GM19372 (cell line): ENCODE measurements around the gene VWA8.
"Not testable (repeated sequence)": the region's sequence is repeated elsewhere in the genome, so short reads cannot be mapped to it uniquely, and the experiment has no call there.

Experiments used
- ATAC-seq: cut with Tn5 transposase; IDR thresholded peaks from one replicate; pipeline ENCODE4 v1.9.1; 2021; ENCODE audit warnings: mild to moderate bottlenecking, low read depth, moderate library complexity; ENCODE audit not compliant: unreplicated experiment

VWA8 gene

DNA sequence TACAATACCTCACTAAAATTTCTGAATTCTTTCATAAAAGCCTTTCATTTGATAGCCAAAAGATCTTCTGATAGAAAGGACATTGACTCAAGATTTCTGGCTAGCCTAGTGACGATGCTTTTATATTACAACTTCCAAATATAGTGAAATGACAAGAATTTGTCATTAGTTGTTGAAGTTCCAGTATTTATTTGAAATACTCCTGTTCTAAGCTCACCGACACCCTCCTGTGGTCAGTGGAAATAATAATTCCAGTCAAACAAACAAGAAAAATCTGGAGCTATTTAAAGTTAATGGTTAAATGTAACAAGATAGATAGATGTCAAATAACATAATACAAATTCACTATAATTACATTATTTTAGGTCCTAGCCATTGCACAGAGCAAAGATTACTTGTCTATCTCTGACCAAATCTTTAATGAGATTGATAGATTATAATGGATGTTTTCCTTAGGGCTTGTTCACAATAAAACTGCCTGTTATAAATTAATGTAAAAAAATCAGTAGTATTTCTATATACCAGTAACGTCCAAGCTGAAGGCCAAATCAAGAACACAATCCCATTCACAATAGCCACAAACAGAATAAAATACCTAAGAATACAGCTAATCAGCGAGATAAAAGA is 308.1 kb downstream of the VWA8 start:
- ATAC-seq = no peak

DNA sequence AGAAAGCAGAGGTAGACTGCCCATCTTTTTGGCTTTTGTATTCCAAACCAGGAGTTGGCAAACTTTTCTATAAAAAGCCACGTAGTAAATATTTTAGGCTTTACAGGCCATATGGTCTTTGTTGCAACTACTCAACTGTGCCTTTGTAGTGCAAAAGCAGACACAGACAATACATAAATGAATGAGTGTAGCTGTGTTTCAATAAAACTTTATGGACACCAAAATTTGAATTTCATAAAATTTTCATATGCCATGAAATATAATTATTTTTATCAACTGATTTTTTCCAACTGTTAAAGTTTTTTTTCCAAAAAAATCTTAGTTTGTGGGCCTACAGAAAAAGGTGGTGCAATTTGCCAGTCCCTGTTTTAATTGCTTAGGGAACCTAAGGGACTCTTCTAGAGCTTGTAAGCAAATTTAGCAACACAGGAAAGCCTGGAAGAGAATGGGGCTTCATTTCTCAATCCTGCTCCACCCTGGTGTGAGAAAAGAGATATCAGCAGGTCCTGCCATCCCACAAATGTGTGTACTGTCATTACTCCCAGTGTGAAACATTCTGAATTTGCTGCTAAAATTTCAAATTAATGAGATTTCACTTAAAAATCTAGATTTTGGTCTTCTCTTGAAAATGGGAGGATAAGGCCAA is 309.4 kb downstream of the VWA8 start:
- no peak for ATAC-seq

DNA sequence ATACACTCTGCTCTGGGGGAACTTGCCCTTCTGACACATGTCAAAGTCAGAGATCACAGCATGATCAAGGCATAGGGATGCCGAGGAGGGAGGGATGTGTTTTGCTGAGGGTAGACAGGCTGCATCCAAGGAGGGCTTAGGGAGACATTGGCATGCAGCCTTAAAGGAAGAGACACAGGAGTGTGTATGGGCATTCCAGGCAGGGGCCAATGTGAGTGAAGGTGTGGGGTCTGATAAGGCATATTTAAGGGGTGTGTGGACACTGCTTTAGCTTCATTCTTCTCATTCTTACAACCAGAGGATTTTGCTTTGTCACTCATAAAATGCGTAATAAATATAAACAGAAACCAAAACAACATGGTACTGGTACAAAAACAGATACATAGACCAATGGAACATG is 310.2 kb downstream of the VWA8 start:
- no peak for ATAC-seq

DNA sequence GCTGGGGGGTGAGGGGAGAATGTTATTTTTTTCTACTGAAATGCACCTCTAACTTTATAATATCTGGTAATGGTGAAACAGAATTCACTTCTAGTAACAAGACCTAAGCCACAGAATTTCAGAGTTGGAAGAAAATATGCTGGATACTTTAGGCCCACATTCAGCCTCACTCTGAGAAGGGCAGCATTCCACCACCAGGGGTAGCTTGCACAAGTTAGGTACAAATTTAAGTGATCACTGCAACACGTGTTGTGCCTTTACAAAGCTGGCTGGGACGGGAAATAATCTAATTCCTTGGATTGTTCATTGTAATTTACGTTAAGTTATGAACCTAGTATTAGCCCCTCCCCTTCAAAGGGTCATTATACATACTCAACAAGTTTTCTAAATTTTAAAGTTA is 311.2 kb downstream of the VWA8 start:
- no peak for ATAC-seq

DNA sequence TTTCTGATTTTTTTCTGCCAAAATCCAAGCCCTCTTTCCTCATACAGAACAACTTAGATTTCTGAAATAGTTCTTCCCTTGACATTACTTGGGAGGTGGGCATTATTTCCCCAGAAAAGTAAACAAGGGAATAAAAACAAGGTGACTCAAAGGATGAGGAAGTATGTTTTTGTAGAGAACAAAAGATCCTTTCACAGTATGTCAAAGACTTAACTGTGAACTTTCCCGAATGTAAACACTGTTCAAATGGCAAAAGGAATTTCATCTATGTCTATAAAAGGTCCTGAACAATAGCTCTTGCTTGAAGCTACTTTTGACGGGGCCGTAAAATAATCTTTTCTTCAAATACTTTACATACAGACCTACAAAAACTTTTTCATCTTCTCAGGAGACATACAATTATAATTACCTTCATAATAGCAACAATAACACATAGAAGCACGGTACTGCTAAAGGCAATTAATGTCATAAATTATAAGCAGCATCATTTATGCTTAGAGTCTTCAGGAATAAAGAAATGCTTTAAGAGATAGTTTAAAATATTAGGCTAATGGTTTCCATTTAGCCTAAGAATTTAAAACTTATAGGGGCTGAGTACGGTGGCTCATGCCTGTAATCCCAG is 312.5 kb downstream of the VWA8 start:
- no peak for ATAC-seq

DNA sequence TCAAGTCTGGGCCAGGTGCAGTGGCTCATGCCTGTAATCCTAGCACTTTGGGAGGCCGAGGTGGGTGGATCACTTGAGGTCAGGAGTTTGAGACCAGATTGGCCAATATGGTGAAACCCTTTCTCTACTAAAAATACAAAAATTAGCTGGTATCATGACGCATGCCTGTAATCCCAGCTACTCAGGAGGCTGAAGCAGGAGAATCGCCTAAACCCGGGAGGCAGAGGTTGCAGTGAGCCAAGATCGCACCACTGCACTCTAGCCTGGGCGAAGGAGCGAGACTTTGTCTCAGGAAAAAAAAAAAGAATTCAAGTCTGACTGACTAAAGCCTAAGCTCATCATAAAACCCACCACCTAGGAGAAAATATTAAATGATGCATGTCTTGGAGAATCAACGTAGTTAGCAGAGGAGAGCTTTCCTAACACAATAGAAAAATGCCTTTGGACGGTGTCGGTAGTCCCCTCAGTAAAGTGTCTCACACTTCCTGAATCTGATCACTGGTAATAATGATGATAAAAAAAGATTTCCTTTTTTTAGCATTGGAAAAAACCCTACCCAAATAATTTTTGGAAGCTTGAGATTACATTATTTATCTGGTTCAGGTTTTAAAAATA is 313.1 kb downstream of the VWA8 start:
- not testable (repeated sequence) for ATAC-seq

DNA sequence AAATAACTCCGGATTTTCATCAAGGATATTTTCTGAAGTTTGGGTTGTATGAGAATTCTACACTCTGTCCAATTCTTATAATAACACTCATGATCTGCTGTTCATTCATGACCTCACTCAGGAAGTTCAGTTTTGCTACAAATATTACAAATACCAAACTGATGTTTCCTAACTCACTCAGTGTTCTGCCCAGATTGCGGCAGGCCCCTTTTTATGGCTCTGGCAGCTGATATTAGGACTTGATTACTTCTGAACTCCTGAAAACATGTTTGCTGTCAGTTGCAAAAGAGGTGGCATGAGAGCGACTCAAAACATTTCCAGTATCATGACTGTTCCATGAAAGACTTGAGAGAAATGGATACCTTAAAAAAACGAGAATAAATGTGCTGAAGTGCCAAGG is 315.6 kb downstream of the VWA8 start:
- no peak for ATAC-seq

DNA sequence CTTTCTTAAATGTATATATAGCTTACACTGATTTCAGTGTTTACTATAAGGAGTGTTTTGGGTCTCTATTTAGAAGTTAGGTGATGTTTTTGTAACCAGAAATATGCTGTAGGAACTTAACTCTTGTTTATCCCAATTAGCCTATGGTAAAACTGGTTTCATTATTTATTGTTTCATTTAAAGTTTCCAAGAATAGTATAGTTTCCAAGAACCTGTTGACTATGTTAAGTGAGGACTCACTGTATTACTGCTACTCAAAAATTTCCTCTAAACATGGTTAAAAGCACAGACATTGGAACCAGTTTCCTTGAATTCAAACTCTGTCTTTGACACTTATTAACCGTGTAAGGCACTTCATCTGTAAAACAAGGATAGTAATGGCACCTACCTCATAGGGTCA is 316.2 kb downstream of the VWA8 start:
- no peak for ATAC-seq

DNA sequence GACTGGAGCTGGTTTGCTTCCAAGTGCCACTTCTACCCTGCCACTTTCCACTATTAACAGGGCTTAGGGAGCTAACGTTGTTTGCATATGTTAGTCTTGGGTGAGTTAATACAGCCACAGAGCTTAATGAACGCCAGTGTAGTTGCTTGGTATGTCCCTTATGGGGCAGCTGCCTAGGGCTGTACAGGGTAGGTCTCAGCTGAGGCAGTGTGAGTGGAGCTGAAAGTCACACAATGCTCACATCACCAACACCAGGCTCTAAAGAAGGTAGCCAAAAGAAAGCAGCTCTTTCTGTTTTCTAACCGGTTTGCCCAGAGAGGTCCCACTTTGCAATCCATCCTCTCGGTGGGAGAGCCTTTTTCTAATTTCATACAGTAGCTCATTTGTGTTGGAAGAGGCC is 317.4 kb downstream of the VWA8 start:
- ATAC-seq = no peak

DNA sequence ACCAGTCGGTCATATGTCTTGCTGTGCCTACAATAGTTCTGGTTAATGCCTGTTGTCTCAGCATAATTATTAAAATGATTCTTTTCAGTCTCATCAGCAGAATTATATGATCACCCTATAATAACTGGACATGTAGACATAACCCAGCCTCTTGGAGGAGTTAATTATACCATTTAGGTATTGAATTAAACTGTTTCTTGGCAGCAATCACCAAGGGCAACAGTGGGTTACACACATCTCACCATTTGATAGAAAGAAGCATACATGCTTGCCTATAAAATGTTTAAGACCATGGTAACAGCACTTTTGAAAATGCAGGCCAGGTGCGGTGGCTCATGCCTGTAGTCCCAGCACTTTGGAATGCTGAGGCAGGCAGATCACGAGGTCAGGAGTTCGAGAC is 318.9 kb downstream of the VWA8 start:
- ATAC-seq = no peak

DNA sequence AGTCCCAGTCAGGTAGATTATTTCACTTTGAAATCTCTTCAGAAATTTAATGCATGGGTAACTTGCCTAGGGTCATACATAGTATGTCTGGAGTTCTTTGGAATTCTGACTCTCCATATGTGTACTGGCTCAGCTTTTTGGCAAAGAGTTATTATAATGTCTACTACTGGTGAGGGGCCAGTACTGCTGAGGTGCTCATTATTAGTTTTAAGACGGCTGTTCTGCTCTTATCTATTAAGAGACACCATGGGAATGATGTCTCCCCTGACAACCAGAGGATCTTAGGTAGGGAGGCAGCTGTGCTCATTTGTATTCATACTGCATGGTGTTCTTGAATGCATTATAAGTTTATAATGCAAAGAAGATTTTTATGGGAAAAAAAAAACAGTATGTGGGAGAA is 319.5 kb downstream of the VWA8 start:
- no peak for ATAC-seq

DNA sequence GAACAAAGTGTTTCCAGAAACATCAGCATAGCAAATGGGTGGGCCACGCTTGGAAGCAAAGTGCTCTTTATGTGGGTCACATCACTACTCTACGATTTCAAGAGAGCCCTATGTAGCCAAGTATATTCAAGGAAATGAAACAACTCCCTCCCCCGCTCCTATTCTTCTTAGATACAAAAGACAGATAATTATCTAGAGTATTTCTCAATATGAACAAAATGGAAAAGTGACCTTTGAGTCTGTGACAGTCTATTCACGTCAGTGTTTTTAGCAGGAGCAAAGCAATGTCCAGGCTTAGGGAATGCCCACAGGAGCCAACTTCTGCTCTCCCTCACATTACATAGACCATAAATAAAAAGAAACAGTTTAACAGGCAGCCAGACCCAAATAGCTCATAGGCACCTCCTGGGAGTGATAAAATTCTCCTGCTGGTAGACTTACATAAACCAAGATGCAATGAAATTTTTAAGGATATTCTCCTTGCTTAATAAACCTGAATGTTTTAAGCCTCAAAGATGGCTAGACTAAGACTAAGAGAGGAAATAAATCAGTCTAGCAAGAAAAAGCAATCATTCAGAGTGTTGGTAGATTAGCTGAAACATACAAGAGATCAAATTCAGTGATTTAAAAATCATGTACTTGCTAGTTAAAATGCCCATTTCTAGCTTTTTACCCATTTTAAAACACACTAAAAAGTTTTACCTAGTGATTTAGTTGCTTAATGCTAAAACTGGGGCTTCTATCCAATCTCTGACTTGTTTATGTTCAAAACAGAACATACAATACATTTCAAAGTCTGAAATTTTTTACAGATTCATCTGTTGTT is 320.7 kb downstream of the VWA8 start:
- ATAC-seq = no peak

DNA sequence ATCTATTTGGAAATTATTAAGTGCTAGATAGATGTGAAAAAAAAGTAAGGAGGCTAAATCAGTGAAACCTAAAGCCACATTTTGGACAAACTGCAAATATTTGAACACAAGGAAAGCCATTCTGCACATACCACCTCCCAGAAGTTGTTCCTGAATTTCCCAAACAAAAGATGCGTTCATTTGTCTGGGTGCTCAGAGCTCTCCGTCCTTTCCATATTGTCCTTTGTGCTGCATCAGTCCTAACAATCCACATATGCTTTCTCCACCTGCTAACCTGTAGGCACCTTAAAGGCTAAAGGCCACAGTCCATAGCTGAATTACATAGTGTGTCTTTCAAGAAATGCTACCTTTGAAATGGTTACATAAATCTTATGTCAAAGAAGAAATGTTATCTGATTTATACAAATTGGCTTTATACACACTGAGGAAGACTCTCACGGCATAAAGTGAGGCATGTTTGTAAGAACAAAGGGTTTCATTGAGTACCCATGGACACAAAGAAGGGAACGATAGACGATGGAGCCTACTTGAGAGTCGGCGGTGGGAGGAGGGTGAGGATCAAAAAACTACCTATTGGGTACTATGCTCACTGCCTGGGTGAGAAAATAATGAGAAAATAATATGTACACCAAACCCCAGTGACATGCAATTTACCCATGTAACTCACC is 321.5 kb downstream of the VWA8 start:
- ATAC-seq = no peak

DNA sequence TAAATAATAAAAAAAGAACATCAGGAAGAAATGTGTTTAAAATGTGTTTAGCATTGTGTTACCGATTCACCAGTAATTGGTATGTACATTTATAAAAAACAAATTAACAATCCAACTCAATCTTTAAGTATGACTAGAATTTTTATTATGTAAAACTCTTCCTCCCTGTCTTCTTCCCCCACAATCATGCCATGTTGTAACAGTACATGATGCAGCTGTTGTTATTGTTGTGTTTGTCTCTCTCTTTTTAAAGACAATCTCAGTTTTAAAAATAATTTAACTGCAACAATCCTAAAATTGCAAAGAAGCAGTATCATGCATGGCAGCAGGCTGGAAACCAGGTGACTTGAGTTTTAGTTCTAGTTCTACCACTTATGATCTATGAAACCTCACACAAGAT is 323.3 kb downstream of the VWA8 start:
- ATAC-seq = no peak

DNA sequence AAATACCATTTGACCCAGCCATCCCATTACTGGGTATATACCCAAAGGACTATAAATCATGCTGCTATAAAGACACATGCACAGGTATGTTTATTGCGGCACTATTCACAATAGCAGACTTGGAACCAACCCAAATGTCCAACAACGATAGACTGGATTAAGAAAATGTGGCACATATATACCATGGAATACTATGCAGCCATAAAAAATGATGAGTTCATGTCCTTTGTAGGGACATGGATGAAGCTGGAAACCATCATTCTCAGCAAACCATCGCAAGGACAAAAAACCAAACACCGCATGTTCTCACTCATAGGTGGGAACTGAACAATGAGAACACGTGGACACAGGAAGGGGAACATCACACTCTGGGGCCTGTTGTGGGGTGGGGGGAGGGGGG is 323.9 kb downstream of the VWA8 start:
- not testable (repeated sequence) for ATAC-seq

DNA sequence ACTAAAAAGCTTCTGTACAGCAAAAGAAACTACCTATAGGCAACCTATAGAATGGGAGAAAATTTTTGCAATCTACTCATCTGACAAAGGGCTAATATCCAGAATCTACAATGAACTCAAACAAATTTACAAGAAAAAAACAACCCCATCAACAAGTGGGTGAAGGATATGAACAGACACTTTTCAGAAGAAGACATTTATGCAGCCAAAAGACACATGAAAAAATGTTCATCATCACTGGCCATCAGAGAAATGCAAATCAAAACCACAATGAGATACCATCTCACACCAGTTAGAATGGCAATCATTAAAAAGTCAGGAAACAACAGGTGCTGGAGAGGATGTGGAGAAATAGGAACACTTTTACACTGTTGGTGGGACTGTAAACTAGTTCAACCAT is 324.3 kb downstream of the VWA8 start:
- not testable (repeated sequence) for ATAC-seq

DNA sequence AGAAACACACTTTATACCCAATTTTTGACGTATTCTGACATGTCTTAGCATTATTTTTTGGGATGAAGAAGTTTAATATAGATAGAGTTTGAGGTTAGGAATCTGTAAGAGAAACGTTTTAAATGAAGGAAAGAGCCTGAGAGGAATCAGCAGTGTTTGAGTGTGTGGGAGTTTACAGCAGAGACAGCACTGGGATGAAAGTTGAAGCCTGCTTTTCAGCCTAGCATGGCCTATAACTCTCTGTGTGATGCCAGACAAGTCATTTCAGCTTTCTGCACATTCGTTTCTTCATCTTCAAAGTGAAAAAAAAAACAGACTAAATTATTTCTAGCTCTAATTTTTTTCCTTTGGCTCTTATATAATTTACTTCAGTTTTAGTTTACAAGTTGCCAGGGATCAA is 326.5 kb downstream of the VWA8 start:
- no peak for ATAC-seq

DNA sequence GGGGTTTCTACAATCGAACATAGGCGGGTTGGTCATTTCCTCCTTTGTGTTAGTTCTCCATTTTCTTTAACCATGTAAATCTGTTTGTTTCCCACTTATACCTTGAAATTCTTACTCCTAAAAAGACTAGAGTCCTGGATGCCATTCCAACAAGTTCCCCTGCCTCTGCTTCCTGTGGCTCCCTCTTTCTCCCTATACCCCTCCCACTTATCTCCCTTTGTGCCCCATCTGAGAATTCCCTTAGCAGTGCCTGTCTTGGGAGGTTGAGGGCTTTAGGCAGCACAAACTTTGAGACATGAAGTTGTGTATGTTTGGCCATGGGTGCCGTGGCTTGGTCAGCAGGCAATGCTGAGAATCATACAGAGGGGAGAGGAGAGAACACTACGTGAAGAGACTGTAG is 327.1 kb downstream of the VWA8 start:
- no peak for ATAC-seq

DNA sequence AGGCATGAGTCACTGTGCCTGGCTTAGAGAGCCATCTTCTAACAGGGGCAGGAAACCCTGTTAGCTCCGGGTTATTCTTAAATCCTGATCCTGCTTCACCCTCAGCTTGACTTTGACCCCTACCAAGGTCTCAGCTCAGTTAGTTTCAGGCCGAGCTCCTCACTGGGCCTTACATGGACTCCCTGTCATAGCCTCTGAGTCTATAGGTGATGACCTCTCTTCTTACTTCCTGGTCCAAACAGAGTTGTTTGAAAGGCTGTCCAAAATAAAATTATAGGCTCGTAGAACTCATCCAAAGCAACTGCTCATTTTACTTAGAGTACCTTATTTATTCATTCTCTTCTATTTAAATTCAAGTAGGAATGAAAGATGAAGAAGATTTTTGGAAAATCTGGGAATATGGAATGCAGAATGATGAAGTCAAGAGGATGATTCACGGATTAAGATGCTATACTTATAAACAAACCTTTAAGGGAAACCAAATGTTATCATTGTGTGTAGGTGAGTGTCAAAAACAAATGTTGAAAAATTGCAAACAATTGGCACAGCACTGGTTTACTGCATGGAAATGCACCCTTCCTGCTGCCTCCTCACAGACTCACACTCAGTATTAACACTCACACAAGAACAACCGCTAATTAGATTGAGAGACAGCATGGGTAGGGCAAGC is 329.5 kb downstream of the VWA8 start:
- ATAC-seq = no peak

DNA sequence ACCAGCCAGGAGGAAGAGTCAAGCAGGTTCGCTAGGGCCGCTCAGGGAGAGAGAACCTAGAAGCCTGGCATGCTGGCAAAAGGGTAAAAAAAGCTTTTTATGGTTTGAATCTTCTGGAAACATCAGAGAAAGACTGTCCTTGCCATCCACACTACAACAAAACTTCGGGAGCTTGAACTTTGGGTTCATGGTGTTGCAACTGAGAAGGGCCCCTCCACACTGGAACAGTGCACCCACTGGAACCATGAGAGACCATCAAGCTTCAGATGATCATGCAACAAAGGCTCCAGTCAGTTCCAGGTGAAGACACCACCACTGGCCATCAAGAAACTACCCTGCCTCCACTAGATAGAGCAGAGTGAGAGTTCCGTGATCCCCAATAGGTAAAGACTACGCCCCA is 333.5 kb downstream of the VWA8 start:
- ATAC-seq = no peak
